Measurements from ENCODE around the gene PITPNM2. TPM values are rescaled to one million over a fixed set of nuclear protein-coding genes. Genes with fewer than 3 reads are reported as not detected.
"Not testable (repeated sequence)": the region's sequence is repeated elsewhere in the genome, so short reads cannot be mapped to it uniquely, and the experiment has no call there.

The PITPNM2 gene
- total RNA-seq, 1 donor from 2014 or later = 11.0 TPM

GRCh38 chr12:123107926-123108681, 42.8 kb downstream of the PITPNM2 start:
- no peak overlapping the region for H3K4me3 Mint-ChIP-seq (ENCODE audit: unreplicated experiment)
- peaks cover 3% of the 10 kb centered on the region for H3K36me3 Mint-ChIP-seq (ENCODE audit: unreplicated experiment)
- H3K9me3 Mint-ChIP-seq (ENCODE audit: unreplicated experiment) = no peaks in the 10 kb centered on the region
- no peak for TF ChIP-seq CTCF (IDR thresholded peaks at IDR 0.05)
- DNase-seq (ENCODE audit: extremely low spot score, unreplicated experiment) = no peak
- no peak overlapping the region for H3K27ac Mint-ChIP-seq (ENCODE audit: unreplicated experiment)
- H3K4me1 Mint-ChIP-seq (ENCODE audit: unreplicated experiment) = peaks cover 57% of the 10 kb centered on the region
- no peaks in the 10 kb centered on the region for H3K27me3 Mint-ChIP-seq (ENCODE audit: unreplicated experiment)

- no peaks in the 10 kb centered on the region for H3K9me3 Mint-ChIP-seq (ENCODE audit: unreplicated experiment)
- no peak overlapping the region for H3K4me3 Mint-ChIP-seq (ENCODE audit: unreplicated experiment)
- peaks cover 3% of the 10 kb centered on the region for H3K36me3 Mint-ChIP-seq (ENCODE audit: unreplicated experiment)
- H3K27ac Mint-ChIP-seq (ENCODE audit: unreplicated experiment) = peak overlapping the region; percentile 64
- peaks cover 52% of the 10 kb centered on the region for H3K4me1 Mint-ChIP-seq (ENCODE audit: unreplicated experiment)
- no peak for DNase-seq (ENCODE audit: extremely low spot score, unreplicated experiment)
- no peaks in the 10 kb centered on the region for H3K27me3 Mint-ChIP-seq (ENCODE audit: unreplicated experiment)
- no peak for TF ChIP-seq CTCF (IDR thresholded peaks at IDR 0.05)
Observed at GRCh38 chr12:123106640-123107359, 44.1 kb downstream of the PITPNM2 start.

- no peak for TF ChIP-seq CTCF (IDR thresholded peaks at IDR 0.05)
- H3K27ac Mint-ChIP-seq (ENCODE audit: unreplicated experiment) = no peak overlapping the region
- H3K4me3 Mint-ChIP-seq (ENCODE audit: unreplicated experiment) = no peak overlapping the region
- peaks cover 3% of the 10 kb centered on the region for H3K36me3 Mint-ChIP-seq (ENCODE audit: unreplicated experiment)
- no peak for DNase-seq (ENCODE audit: extremely low spot score, unreplicated experiment)
- H3K27me3 Mint-ChIP-seq (ENCODE audit: unreplicated experiment) = no peaks in the 10 kb centered on the region
- no peaks in the 10 kb centered on the region for H3K9me3 Mint-ChIP-seq (ENCODE audit: unreplicated experiment)
- H3K4me1 Mint-ChIP-seq (ENCODE audit: unreplicated experiment) = peaks cover 45% of the 10 kb centered on the region
Observed at GRCh38 chr12:123105211-123105826, 45.6 kb downstream of the PITPNM2 start.

GRCh38 chr12:123104809-123105208, 46.1 kb downstream of the PITPNM2 start:
- Mint-ChIP-seq H3K27me3 (ENCODE audit: unreplicated experiment) (no peaks in the 10 kb centered on the region), H3K9me3 (ENCODE audit: unreplicated experiment) (no peaks in the 10 kb centered on the region), H3K4me1 (ENCODE audit: unreplicated experiment) (peaks cover 45% of the 10 kb centered on the region), H3K4me3 (ENCODE audit: unreplicated experiment) (no peak overlapping the region), H3K36me3 (ENCODE audit: unreplicated experiment) (peaks cover 3% of the 10 kb centered on the region), H3K27ac (ENCODE audit: unreplicated experiment) (no peak overlapping the region)
- no peak for DNase-seq (ENCODE audit: extremely low spot score, unreplicated experiment)
- no peak for TF ChIP-seq CTCF (IDR thresholded peaks at IDR 0.05)

GRCh38 chr12:123104094-123104493, 46.8 kb downstream of the PITPNM2 start:
- peaks cover 45% of the 10 kb centered on the region for H3K4me1 Mint-ChIP-seq (ENCODE audit: unreplicated experiment)
- H3K27me3 Mint-ChIP-seq (ENCODE audit: unreplicated experiment); H3K4me3 Mint-ChIP-seq (ENCODE audit: unreplicated experiment); H3K36me3 Mint-ChIP-seq (ENCODE audit: unreplicated experiment); H3K27ac Mint-ChIP-seq (ENCODE audit: unreplicated experiment); DNase-seq (ENCODE audit: extremely low spot score, unreplicated experiment); H3K9me3 Mint-ChIP-seq (ENCODE audit: unreplicated experiment): not testable (repeated sequence)

All from osteocyte (in vitro differentiated cells).